A204.1 (cell line): ENCODE results near the gene RABL6.
"Not testable (repeated sequence)": the region's sequence is repeated elsewhere in the genome, so short reads cannot be mapped to it uniquely, and the experiment has no call there.

Experiments
- FAIRE-seq: peaks from 2 replicates; lab custom pipeline; 2012; peaks lifted over from hg19 to GRCh38; lab: Jason Lieb, UNC

RABL6 gene, protein sequence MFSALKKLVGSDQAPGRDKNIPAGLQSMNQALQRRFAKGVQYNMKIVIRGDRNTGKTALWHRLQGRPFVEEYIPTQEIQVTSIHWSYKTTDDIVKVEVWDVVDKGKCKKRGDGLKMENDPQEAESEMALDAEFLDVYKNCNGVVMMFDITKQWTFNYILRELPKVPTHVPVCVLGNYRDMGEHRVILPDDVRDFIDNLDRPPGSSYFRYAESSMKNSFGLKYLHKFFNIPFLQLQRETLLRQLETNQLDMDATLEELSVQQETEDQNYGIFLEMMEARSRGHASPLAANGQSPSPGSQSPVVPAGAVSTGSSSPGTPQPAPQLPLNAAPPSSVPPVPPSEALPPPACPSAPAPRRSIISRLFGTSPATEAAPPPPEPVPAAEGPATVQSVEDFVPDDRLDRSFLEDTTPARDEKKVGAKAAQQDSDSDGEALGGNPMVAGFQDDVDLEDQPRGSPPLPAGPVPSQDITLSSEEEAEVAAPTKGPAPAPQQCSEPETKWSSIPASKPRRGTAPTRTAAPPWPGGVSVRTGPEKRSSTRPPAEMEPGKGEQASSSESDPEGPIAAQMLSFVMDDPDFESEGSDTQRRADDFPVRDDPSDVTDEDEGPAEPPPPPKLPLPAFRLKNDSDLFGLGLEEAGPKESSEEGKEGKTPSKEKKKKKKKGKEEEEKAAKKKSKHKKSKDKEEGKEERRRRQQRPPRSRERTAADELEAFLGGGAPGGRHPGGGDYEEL

DNA sequence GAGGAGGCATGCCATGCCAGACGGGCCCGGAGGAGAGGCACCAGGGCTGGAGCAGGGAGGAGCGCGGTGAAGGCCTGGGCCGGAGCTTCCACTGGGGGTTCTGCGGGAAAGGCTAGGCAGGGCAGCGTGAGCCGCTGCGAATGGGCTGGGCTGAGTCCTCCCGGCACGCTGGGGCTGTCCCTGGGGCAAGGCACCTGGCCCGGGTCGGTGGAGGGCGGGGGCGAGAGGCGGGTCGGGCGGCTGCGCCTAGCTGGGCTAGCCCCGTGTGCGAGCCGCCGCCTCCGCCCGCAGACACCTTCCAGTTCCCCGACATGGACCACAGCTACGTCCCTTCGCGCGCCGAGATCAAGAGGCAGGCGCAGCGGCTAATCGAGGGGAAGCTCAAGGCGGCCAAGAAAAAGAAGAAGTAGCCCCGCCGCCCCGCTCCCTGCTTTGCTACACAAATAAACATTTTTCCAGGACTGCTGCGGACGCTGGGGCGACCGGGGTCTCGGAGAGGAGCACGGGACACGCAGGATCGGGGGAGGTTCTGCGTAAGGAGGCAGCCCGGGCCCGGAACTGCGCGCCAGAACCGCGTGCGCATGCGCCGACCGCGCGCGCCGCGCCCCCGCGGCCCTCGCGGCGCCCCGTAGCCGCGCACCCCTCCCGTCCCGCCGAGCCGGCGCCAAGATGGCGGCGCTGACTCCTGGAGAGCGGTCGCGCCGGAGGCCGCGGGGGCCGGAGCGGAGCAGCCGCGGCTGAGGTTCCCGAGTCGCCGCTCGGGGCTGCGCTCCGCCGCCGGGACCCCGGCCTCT, at the start of gene RABL6:
RABL6 (plus strand) TSS at position 668 of the 794 bp plus-strand sequence. CDS start 249 bp downstream, outside the sequence.
- FAIRE-seq: no peak

DNA sequence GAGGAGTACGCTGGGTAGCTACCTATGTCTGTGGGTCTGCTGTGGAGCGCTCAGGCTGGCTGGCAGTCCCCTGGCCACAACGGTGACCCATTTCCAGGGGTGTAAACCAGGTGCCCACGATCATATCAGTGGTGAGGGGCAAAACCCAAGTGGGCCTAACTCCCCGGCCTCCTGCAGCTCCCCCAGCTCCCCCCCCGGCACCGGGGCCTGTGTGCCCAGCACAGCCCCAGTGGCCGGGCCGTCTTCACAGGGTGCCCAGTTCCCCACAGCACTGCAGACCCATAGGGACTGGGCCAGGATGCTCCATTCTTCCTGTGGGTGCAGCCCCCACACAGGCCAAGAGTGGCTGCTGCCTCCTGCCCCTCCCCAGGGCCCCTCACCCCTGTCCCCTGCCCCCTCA, 48.7 kb upstream of the RABL6 start:
- no peak for FAIRE-seq

DNA sequence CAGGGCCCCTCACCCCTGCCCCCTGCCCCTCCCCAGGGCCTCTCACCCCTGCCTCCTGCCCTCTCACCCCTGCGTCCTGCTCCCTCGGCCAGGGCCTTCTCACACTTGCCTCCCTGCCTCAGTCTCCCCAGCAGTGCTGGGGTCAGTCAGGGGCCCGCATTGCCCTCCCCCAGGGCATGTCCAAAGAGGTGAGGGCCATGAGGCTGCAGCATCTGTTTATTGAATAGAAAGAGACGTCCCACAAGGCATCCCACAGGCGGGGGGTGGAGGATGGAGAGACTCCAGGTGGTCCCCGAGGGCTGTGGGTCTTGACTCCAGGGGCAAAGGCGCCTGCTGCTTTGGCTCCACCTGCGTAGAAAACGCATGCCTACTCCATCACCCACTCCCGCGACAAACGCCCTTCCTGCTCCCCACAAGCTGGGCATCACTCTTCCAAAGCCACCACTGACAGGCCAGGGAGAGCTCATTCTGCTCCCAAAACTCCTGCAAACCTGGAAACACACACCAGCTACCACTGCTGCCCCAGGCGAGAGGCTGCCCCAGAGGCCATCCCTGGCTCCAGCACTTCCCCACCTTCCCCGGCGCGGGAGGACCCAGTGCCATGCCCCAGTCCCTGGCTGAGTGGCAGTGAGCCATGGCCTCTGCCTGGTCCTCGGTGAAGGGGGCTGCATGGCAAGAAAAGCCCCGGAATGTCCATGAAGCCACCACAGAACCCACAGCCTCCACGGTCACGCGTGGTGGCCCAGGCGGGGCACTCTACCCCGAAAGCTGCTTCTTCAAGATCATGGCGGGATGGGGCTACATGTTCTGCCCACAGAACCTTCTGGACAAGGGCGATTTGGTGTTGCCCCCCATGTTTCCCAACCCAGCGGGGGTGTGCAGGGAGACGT, 48.1 kb upstream of the RABL6 start:
- no peak for FAIRE-seq

DNA sequence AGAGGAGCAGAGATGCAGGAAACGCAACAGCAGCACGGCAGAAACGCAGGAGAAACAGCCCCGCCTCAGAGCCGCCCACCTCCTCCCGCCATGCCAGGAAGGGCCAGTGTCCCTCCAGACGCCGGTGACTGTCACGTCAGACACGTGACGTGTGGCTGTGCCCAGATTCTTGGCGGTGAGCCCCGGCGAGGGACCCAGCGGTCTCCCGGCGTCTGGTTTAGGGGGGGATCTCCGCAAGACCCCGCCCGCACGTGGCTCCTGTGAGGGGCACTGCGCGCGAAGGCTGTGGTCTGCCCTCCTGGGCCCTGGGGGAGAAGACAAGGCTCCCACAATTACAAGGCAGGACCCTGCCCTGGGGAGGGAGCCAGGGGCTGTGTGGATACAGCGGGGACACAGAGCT, 47.3 kb upstream of the RABL6 start:
- FAIRE-seq: no peak

DNA sequence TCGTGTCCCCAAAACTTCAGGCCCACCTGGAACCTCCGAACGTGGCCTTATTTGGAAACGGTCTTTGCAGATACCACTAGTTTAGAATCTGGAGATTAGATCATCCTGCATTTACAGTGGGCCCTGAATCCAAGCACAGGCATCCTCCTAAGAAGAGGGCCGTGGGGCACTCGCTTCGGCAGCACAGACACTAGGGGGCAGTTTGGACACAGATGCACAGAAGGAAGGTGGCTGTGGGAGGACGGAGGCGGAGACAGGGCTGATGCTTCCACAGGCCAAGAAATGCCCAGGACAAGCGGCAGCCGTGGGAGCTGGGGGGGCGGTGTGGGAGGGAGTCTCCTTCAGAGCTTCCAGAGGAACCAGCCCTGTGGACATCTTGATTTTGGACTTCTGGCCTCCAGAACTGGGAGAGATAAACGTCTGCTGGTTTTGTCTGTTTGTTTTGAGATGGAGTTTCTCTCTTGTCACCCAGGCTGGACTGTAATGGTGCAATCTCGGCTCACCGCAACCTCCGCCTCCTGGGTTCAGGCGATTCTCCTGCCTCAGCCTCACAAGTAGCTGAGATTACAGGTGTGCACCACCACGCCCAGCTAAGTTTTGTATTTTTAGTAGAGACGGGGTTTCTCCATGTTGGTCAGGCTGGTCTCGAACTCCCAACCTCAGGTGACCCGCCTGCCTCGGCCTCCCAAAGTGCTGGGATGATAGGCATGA, 46.8 kb upstream of the RABL6 start:
- peak; percentile 14 for FAIRE-seq

DNA sequence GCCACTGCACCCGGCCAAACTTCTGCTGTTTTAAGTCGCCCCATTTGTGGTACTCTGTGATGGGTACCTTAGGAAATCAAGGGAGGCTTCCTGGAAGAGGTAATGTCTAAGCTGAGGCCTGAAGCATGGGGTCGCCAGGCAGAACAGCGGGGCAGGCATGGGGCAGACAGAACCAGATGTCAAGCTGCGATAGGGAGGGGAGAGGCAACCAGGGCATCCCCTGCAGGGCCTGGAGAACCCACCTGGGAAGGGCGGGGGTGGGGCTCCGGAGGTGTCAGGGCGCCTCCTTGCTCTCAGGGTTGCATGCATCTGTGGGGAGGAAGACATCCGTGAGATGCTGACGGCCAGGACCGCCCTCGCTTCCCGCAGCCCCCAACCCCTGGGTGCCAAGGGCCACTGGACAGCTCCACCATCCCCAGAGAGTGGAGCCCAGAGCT, 46.2 kb upstream of the RABL6 start:
- FAIRE-seq: no peak

DNA sequence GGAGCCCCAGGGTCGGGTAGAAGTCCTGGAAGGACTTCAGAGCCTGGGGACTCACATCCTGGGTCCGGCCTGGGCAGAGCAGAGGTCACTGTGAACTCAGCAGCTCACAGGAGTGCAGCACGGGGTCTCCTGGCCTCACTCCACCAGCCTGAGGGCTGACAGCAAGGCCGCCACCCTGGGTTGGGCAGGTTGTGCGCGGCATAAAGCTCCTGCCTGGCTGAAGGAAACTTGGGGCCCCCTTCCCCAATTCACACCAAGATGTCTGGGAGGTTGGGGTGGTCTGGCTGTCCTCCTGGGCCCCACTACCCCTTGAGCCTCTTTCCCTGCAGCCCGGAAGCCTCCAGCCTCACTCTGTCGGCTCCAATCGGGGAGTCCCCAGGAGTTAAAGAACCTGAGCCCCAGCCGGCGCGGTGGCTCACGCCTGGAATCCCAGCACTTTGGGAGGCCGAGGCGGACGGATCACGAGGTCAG, 45.5 kb upstream of the RABL6 start:
- no peak for FAIRE-seq

DNA sequence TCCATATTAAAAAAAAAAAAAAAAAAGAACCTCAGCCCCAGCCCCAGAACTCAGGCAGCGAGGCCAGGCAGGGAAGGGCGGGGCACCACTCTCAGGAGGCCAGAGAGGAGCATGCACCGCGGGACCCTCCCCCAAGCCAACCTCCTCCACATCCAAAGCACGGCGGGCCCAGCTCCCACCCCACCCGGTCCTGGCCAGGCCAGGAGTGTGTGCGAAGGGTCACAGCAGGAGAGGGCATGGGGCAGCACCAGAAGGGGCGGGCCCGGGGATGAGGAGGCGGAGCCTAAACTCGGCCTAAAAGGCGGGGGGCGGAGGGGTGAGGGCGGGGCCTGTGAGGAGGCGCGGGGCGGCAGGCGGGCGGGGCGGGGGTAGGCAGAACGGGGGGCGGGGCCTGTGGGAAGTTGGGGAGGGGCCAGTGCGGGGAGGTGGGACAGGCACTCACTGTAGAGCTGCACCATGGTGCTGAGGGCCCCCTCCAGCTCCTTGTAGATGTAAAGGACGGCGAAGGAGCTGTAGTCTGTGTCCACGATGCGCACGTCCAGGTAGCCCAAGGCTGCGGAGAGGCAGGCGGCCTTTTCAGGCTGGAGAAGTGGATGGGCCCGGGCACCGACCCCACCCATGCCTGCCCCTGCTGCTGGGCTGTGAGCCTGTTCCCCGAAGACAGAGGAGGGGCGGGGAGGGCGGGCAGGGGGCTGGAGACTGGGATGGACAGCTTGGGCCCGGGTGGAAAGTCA, 44.7 kb upstream of the RABL6 start:
- no peak for FAIRE-seq

DNA sequence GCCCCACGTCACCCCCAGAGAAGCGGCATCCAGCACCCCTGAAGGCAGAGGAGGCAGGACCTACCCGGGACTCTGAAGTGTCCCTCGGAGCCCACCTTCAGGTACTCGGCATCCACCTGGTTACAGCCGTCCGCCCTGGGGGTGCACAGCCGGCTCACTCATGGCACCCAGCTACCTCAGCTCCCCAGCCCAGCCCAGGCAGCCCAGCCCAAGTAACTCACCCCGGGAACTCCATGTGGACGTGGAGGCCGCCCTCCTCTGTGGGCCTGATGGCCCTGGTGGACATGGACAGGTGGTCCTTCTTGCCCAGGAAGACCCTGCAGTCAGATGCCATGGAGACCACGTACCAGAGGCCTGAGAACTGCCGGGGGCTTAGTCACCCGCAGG, 44.1 kb upstream of the RABL6 start:
- FAIRE-seq: no peak

DNA sequence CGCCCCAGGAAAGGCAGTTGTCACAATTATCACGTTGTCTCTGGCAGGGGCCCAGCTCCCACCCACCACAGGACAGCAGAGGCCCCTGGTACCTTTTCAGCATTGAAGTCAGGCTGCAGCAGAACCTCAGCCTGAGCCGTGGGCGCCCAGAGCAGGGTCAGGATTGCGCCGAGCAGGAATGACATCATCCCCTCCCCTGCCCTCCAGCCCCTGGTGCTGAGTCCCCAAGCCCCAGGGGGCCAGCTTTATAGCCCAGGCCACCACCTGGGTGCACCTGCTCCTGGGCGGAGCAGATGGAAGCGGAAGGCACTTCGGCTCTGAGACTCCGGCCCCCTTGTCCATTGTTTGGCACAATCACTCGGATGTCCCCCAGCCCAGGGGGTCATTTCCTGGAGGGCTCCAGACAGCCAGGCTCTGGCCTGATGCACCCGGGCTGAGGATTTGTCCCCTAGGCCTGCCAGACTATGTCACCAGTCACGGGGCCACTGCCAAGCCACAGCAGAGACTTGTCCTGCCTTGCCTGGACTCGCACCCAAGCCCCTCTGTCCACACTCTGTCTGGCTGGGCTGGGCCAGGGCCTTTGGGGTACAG, 43.4 kb upstream of the RABL6 start, which contains the start of gene LCN15:
LCN15 (minus strand) TSS at position 218 of the 591 bp plus-strand sequence; CDS start at position 188, 30 bp downstream.
- no peak for FAIRE-seq

DNA sequence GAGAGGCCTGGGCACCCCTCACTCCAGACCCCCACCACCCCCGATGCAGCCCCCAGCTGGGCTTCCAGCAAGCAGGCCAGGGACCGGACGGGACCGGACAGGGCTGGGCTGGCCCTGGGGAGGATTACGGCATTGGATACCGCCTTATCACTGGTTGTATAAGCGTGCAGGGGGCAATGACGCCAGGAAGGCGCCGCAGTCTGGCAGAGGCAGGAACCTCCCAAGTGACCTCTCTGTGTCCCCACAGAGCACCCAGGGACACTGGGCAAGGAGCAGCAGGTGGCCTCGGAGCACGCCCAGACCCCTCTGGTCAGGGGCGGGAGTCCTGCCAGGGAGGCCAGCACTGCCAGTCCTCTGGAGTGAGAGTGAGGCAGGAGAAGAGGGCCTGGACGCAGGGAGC, 42.7 kb upstream of the RABL6 start:
- no peak for FAIRE-seq

DNA sequence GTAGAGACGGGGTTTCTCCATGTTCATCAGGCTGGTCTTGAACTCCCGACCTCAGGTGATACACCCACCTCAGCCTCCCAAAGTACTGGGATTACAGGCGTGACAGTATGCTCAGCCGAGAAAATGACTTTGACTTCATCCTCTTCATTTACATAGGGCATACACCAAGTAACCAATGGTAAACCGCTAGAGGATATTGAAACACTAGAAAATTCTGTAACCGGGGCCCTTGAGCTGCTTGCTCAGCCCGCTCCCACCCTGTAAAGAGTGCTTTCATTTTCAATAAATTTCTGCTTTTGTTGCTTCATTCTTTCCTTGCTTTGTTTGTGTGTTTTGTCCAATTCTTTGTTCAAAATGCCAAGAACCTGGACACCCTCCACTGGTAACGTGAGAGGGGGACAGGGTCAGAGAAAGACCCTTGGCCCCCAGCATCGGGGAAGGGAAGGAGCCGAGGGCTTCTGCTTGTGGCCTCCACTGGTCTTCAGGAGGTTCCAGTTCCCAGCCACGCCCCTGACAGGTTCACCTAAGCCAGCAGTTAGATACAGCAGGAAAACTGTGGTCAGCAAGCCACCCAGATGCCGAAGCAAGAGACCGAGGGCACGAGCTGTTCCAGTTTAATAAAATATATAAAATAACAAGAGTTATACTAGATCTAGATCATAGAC, 41.9 kb upstream of the RABL6 start:
- not testable (repeated sequence) for FAIRE-seq

DNA sequence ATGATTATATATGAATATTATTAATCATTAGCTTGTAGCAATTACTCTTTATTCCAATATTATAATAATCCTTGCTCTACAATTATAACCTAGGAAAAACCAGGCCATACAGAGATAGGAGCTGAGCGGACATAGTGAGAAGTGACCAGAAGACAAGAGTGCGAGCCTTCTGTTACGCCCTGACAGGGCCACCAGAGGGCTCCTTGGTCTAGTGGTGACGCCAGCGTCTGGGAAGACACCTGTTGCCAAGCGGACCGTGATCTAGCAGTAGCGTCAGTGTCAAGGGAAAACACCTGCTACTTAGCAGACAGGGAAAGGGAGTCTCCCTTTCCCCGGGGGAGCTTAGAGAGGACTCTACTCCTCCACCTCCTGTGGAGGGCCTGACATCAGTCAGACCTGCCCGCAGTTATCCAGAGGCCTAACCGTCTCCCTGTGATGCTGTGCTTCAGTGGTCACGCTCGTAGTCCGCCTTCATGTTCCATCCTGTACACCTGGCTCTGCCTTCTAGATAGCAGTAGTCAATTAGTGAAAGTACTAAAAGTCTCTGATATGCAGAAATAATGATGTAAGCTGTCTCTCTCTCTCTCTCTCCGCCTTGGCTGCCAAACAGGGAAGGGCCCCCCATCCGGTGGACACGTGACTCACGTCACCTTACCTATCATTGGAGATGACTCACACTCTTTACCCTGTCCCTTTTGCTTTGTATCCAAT, 41.2 kb upstream of the RABL6 start:
- FAIRE-seq: peak; percentile 78

DNA sequence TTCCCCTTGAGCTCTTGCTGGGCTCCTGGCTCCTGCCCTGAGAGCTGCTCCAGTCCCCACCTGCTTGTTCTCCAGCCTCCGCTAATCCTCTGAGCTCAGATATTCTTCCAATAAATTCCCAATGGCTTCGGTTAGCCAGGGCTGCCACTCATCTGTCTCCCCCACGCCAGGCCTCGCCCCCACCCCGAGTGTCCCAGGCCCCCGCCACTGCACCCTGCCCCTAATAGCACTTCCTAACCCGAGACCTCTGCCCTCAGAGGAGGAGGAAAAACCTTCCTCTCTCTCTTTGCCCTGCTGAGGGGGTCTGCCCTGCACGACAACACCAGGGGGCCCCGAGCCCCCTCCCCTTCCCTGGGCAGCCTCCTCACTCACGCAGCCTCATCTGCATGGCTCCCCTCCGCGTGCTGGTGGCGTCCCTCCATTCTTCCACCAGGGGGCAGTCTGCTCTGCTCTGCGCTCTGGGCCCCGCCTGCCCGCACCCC, 38.0 kb upstream of the RABL6 start:
- FAIRE-seq: no peak

DNA sequence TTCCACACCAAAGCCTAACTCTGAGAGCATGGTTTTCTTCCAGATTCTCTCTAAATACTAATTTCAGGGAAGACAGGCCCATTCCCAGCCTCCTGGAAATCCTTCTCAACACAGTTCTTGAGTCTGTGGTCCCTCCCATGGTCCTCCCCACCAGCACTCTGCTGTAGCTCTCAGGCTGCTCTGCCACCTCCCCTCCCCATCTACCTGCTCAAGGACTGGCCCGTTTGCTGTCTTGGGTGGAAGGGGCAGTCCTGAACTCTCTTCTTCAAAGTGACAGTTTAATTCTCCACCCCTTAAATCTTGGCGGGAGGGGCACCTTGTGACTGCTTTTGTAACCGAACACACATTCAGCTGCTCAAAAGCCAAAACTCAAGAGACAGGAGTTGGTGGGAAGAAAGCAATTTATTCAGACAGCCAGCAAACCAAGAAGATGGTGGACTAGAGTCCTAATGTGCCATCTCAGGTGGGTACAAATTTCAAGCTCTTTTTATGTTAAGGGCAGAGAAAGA, 35.8 kb upstream of the RABL6 start:
- no peak for FAIRE-seq

DNA sequence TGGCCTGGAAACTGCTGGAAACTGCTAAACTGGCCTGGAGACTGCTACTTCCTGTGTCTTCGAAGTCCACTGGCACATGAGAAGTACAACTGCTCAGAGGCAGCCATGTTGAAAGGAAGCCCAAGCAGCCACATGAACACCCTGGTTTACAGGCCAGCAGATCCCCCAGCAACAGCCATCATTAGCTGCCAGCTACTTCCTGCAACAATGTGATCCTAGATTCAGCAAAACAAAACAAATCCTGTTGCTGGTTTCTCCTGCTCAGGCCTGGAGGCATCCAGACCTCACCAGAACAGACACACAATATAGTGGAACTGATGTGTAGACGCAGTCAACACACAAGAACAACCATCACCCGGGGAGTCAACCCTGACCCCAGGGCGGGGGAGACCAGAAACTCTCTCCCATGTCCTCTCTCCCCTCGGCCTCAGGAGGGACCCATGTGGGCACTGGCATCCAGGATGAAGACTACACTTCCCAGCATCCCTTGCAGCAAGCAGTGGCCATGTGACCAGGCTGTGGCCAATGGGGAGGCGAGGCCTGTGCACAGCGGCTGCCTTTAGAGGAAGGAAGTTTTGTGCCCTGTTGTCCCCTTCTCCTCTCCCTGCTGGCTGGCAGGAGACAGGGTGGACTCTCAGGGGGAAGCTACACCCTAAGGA, 34.2 kb upstream of the RABL6 start:
- no peak for FAIRE-seq

DNA sequence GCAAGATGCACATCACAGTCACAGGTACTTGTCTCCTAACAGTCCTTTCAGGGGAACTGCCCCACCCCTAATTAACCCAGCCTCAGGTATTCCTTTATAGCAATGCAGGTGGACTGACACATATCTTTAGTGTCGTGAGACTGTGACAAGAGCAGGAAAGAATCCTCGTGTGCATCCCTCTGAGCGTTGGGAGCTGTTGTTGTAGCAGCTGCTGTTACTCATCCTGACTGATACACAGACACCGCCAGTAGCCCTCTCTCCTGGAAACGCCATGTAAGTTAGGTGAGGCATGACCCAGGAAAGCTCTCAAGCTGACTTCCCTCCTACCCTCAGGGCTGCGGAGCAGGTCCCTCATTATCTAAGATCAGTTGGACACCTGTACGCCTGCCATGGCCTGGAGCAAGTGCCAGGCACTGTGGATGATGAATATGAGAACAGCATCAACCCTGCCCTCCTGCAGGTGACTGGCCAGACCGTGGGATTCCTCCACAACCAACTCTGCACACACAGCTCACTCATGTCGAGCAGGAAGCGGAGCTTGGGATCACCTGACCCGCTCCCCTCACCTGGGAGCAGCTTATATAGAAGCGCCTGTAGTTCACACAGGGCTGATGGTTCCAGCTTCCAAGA, 33.2 kb upstream of the RABL6 start:
- no peak for FAIRE-seq
